NCI-H1930 (cell line): Measurements from ENCODE around the gene ACBD6.

Experiments used
- DNase-seq, 2 experiments: peaks; one replicate each; lab custom pipeline; 2025; lab: John Stamatoyannopoulos, UW

Gene ACBD6

GRCh38 chr1:180291004-180291403 lies 211.4 kb downstream of the ACBD6 start:
- no peak for DNase-seq

- DNase-seq: no peak
Observed at GRCh38 chr1:180290265-180291001, 211.9 kb downstream of the ACBD6 start.

- DNase-seq: no peak
Observed at GRCh38 chr1:180288940-180289339, 213.4 kb downstream of the ACBD6 start.

GRCh38 chr1:180287988-180288705 lies 214.2 kb downstream of the ACBD6 start:
- DNase-seq: no peak

GRCh38 chr1:180286417-180286816 lies 216.0 kb downstream of the ACBD6 start:
- DNase-seq: no peak

GRCh38 chr1:180283098-180283497 lies 219.3 kb downstream of the ACBD6 start:
- DNase-seq: no peak

- DNase-seq: no peak
Observed at GRCh38 chr1:180282401-180283044, 219.9 kb downstream of the ACBD6 start.

- DNase-seq: no peak
Observed at GRCh38 chr1:180281490-180281889, 220.9 kb downstream of the ACBD6 start.

GRCh38 chr1:180280617-180281016 lies 221.8 kb downstream of the ACBD6 start:
- DNase-seq: no peak

- DNase-seq: no peak
Observed at GRCh38 chr1:180279651-180280050, 222.7 kb downstream of the ACBD6 start.

GRCh38 chr1:180278596-180279395 lies 223.6 kb downstream of the ACBD6 start:
- DNase-seq: no peak

- no peak for DNase-seq
Observed at GRCh38 chr1:180278194-180278515, 224.2 kb downstream of the ACBD6 start.

GRCh38 chr1:180277476-180278193 lies 224.7 kb downstream of the ACBD6 start:
- no peak for DNase-seq

- DNase-seq: no peak
Observed at GRCh38 chr1:180275726-180276125, 226.7 kb downstream of the ACBD6 start.

- DNase-seq: no peak
Observed at GRCh38 chr1:180274221-180274620, 228.2 kb downstream of the ACBD6 start.

GRCh38 chr1:180273066-180273465 lies 229.3 kb downstream of the ACBD6 start:
- DNase-seq: no peak

GRCh38 chr1:180272395-180272794 lies 230.0 kb downstream of the ACBD6 start:
- DNase-seq: no peak

- no peak for DNase-seq
Observed at GRCh38 chr1:180271272-180272255, 230.8 kb downstream of the ACBD6 start.

GRCh38 chr1:180270530-180271271 lies 231.7 kb downstream of the ACBD6 start:
- DNase-seq: no peak
